Activated naive CD4-positive, alpha-beta T cell treated with anti-CD3 and anti-CD28 coated beads, Interleukin-2, amount 50 U/mL, for 72 hours (primary cell): Measurements from ENCODE around the gene DLGAP1. TPM values are rescaled to one million over a fixed set of nuclear protein-coding genes. Genes with fewer than 3 reads are reported as not detected.
"Not testable (repeated sequence)": the region's sequence is repeated elsewhere in the genome, so short reads cannot be mapped to it uniquely, and the experiment has no call there.

ENCODE experiments used
- ATAC-seq, 2 donors: fragments of 150-1000 bp; cut with Tn5 transposase; 2 replicates each; pipeline ENCODE4 v1.10.0; 2021; ENCODE audit warnings: mild to moderate bottlenecking in 2 of 2, moderate library complexity in 2 of 2
- DNase-seq, 2 donors: peaks; one replicate each; pipeline ENCODE4 v3.0.0; 2021 to 2022; ENCODE audit warnings: low spot score in 2 of 2
- H3K27ac Mint-ChIP-seq, 2 donors: one replicate each; pipeline ENCODE4 v1.8.0; 2022; ENCODE audit warnings: mild to moderate bottlenecking in 2 of 2, mixed read lengths in 2 of 2
- H3K36me3 Mint-ChIP-seq, 2 donors: one replicate each; pipeline ENCODE4 v1.8.0; 2022; ENCODE audit warnings: mixed read lengths in 2 of 2
- H3K9me3 Mint-ChIP-seq, 2 donors: one replicate each; pipeline ENCODE4 v1.8.0; 2022; ENCODE audit warnings: mixed read lengths in 2 of 2
- total RNA-seq, 2 donors: library from RNA; stranded (reverse); gene quantifications; one replicate each; pipeline ENCODE4 v1.2.3, GENCODE V29; 2022

The DLGAP1 gene
- total RNA-seq, 2 donors from 2014 or later = not detected

DNA sequence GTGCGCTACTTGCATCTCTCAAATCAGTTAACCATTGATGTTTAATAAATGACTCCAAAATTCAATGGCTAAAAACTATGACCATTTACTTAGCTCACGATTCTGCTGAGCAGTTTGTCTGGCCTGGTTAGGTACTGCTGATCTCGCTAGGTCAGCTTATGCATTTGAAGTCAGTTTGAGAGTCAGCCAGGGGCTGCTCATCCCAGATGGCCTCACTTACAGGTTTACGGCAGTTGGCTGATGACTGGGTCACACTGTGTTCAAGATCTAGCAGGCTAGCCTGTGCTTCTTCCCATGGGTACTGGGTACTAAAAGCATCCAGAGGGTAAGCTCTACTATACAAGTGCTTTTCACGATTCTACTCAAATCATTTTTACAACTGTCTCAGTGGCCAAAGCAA lies 122.1 kb downstream of the DLGAP1 start:
- no peaks in the 10 kb centered on the region for H3K36me3 Mint-ChIP-seq

DNA sequence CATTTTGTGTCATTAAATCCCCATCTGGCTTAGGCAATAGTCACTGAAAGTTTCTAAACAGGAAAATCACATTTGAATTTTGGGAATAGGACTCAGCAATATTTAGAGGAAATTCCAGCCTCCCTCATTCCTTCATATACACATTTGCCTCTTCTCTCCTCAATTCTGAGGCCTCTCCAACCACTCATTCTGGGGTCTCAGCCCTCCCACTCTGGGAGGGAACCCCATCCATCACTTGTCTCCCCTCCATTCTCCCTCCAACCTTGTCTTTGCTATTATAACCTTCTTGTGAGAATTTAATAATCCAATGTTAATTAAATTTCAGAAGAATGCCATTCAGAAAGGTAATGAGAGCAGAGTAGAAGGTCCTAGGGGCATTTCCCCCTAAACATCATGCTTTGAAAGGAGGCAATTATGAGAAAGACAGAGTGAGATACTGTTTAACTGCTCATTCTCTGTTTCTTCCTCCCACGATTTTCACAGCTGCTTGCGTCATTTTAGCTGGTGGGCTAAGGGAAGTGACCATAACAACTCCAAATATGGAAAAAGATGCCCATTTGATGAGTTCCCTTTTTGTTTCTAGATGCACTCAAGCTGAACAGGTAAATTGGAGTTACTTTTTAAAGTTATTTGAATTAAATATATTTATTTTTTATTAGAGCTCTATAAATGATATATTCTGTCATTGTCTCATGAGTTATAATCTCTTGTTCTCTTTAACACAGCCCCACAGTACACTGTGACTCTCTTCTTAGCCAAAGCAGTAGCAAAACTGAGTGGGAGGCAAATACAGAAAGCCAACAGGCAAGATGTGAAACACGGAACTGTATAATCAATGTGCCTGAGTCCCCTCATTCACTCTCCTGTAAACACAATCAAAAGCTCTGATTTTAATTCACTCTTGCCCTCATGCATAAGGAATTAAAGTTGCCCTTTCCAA lies 135.1 kb downstream of the DLGAP1 start:
- H3K27ac Mint-ChIP-seq = no peak overlapping the region
- no peak for DNase-seq
- peaks cover 5 to 12% of the 10 kb centered on the region in 2 donors for H3K9me3 Mint-ChIP-seq
- no peak for ATAC-seq
- no peaks in the 10 kb centered on the region for H3K36me3 Mint-ChIP-seq

More for the DNA sequence above, 122.1 kb downstream of the DLGAP1 start:
- no peak for ATAC-seq
- H3K9me3 Mint-ChIP-seq = peaks cover 4 to 19% of the 10 kb centered on the region in 2 donors
- no peak for DNase-seq
- H3K27ac Mint-ChIP-seq = no peak overlapping the region

DNA sequence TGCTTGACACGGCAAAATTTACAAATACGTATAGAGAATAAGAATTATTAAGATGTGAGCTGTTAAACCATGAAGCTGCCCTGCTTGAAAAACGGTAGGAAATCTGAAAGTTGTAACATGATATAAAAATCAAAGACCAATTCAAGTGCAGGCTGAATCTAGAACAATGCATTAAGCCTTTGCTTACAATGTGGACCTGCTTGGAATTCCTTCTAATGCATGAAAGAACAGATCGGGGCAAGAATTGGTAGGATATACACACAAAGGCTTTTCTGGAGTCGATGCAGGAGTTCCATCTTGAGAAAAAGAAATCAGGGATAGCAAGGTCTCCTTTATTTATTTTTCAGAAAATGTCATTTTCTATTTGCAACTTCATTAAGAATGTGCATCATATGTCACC lies 136.8 kb downstream of the DLGAP1 start:
- H3K9me3 Mint-ChIP-seq = peaks cover 0 to under 1% of the 10 kb centered on the region in 2 donors
- H3K27ac Mint-ChIP-seq = no peak overlapping the region
- ATAC-seq (no peak), DNase-seq (no peak)
- H3K36me3 Mint-ChIP-seq = no peaks in the 10 kb centered on the region

DNA sequence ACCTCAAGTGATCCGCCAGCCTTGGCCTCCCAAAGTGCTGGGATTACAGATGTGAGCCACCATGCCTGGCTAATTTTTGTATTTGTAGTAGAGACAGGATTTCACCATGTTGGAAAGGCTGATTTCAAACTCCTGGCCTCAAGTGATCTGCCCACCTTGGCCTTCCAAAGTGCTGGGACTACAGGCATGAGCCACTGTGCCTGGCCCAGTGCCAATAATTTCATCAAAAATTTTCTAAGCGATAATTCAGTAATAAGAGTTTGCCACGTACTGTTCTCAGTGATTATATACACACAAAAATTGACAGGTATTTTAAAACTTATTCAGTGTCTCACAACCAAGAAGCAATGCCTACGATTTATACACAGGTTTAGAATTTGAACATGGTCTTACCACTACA lies 143.2 kb downstream of the DLGAP1 start:
- H3K27ac Mint-ChIP-seq, H3K9me3 Mint-ChIP-seq, DNase-seq, H3K36me3 Mint-ChIP-seq, ATAC-seq: not testable (repeated sequence)

DNA sequence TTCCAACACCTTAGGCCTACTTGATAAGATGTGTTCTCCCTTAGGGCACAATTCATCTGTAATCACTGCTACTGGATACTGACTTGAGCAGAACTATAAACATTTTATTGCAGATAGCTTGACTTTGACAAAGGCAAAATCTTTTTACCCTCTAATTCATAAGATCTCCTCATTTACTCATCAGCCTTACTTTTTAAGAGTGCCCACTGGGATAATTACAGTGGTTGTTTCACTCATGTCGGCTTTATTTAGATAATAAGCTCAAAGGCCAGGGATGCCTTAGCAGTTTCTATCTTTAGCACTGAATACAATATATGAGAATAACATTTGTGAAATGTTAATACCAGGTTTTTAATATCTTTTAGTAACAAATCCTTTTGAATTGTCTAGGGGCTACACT lies 144.0 kb downstream of the DLGAP1 start:
- no peak for DNase-seq
- no peaks in the 10 kb centered on the region for H3K9me3 Mint-ChIP-seq
- no peaks in the 10 kb centered on the region for H3K36me3 Mint-ChIP-seq
- ATAC-seq = no peak
- no peak overlapping the region for H3K27ac Mint-ChIP-seq

DNA sequence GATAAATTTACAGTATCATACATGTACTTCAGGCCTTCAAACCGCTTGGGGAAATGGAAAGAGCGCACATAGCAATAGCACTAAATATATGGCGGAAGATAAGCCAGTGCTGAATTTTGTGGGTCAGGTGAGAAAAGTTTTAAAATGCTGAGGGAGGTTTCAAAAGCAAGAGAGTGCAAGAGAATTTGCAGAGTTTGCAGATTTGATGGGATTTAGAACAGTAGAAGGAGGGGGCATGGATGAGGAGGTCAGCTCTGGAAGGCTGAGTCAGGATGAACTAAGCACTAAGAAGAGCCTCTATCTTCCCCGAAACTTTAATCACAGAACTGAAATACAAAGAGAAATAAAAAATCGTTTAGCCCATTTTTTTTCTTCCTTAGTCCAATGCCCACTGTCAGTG lies 145.9 kb downstream of the DLGAP1 start:
- no peak for ATAC-seq
- no peaks in the 10 kb centered on the region for H3K9me3 Mint-ChIP-seq
- no peaks in the 10 kb centered on the region for H3K36me3 Mint-ChIP-seq
- no peak overlapping the region for H3K27ac Mint-ChIP-seq
- no peak for DNase-seq

DNA sequence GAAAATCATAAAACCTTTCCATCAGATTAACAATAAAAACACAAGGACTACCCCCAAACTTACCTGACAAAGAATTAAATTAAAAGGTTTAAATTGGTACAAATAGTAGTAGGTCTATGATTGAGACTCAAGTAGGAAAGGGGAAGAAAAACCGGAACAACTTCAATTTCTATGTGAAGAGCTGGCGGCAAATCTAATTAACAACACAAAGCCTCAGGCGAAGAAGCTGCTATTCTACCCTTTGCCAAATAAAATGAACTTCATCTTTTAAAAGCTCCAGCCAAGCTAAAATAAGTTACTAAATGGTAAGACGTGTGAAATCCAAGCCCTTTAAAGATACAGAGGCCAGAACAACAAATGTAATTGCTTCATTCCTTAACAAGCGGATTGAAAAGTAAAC lies 146.5 kb downstream of the DLGAP1 start:
- no peaks in the 10 kb centered on the region for H3K9me3 Mint-ChIP-seq
- no peak overlapping the region for H3K27ac Mint-ChIP-seq
- DNase-seq (no peak), ATAC-seq (no peak)
- no peaks in the 10 kb centered on the region for H3K36me3 Mint-ChIP-seq

DNA sequence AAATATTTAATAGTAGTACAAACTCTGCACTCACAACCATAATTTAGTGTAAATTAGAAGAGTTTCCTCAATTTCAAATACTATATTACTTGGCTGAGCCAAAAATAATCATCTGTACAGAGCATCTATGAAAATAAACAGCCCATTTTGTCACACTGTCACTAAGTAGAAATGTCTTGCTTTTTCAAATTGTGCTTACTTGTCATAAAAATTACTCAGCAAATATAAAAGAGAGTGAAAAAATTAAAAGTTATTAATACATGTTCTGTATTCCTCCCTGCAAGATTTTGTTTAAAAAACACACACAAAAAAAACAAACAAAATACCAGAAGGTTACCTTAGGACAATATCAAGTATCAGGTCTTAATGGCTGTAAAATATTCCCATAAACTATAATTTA lies 155.7 kb downstream of the DLGAP1 start:
- ATAC-seq = no peak
- no peak for DNase-seq
- Mint-ChIP-seq H3K9me3 (peaks cover 3 to 12% of the 10 kb centered on the region in 2 donors), H3K27ac (no peak overlapping the region), H3K36me3 (no peaks in the 10 kb centered on the region)

DNA sequence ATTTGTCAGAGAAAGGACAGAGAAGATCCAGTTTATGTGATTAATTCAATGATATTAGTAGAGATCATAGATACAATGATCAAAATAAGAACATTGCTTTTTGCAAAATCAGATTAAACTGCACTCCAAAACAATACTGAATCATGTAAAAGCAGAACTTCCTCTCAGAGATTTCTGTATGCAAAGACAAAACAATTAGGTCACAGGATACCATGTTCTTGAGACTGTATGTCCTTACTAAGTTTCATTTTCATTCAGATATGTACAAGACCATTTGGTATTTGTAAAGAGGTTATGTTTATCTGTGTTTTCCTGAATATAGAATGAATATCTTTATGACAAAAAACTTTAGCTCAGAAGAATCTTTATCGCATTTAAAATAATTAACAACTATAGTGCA lies 161.8 kb downstream of the DLGAP1 start:
- Mint-ChIP-seq H3K9me3 (peaks cover 3 to 12% of the 10 kb centered on the region in 2 donors), H3K27ac (no peak overlapping the region), H3K36me3 (no peaks in the 10 kb centered on the region)
- ATAC-seq (no peak), DNase-seq (no peak)

DNA sequence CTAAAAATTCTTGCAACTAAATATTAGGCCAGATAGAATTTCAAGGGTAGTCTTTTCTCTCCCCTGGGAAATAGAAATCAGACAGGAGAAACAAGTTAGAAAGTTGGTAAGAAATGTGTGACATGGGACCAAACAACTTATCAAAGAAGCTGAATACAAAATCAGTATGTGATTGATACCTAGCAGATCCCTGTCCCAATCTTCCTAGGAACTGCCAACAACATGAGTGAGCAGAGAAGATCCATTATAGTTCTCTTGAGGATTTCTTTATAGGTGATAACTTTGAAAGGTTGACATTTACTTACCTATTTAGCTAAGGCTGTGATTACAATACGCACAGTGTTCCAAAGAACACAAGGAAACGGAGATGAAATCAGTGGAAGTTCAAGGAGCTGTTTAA lies 162.4 kb downstream of the DLGAP1 start:
- ATAC-seq = no peak

DNA sequence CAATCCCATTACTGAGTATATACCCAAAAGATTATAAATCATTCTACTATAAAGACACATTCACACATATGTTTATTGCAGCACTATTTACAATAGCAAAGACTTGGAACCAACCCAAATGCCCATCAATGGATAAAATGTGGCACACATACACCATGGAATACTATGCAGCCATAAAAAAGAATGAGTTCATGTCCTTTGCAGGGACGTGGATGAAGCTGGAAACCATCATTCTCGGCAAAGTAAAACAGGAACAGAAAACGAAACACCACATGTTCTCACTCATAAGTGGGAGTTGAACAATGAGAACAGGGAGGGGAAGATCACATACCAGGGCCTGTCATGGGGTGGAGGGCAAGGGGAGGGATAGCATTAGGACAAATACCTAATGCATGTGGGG lies 167.8 kb downstream of the DLGAP1 start:
- not testable (repeated sequence) for H3K27ac Mint-ChIP-seq, ATAC-seq

More for the DNA sequence above, 162.4 kb downstream of the DLGAP1 start:
- H3K9me3 Mint-ChIP-seq = peaks cover 1 to 10% of the 10 kb centered on the region in 2 donors
- H3K27ac Mint-ChIP-seq = no peak overlapping the region
- H3K36me3 Mint-ChIP-seq = no peaks in the 10 kb centered on the region
- DNase-seq = no peak

DNA sequence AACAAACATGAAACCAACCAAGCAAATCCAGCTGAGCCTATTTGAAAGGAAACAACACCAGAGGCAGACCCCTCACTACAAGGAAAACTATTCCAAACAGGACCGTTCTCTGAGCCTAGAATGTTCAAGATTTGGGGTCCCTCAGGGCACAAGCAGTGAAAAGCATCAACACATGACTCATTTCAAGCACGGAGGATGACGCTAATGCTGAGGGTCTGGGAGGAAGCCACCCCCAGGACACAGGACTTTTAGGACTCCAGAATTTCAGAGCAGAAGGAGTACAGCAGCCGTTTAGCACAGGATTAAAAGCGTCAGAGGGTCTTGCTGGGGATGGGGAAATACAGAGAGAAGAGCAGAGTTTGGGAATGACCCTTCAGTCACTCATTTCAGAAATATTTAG lies 168.9 kb downstream of the DLGAP1 start:
- H3K36me3 Mint-ChIP-seq = no peaks in the 10 kb centered on the region
- H3K27ac Mint-ChIP-seq = no peak overlapping the region
- no peak for DNase-seq
- H3K9me3 Mint-ChIP-seq = peaks cover 0 to 11% of the 10 kb centered on the region in 2 donors
- ATAC-seq = no peak

More for the DNA sequence above, 167.8 kb downstream of the DLGAP1 start:
- H3K9me3 Mint-ChIP-seq = peaks cover 0 to 11% of the 10 kb centered on the region in 2 donors
- DNase-seq, H3K36me3 Mint-ChIP-seq: not testable (repeated sequence)

DNA sequence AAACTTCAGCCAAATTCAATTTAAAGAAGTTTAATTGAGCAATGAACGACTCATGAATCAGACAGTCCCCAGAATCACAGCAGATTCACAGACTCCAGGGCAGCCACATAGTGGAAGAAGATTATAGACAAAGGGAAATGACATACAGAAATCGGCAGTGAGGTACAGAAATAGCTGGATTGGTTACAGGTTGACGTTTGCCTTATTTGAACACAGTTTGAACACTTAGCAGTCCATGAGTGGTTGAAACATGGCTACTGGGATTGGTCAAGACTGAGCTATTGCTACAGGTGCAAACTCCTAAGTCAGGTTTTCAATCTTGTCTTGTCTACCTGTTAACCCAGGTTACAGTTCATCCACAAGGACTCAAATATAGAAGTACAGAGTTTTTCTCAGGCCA lies 169.6 kb downstream of the DLGAP1 start:
- DNase-seq (no peak), ATAC-seq (no peak)
- H3K9me3 Mint-ChIP-seq = peaks cover 0 to 11% of the 10 kb centered on the region in 2 donors
- no peaks in the 10 kb centered on the region for H3K36me3 Mint-ChIP-seq
- no peak overlapping the region for H3K27ac Mint-ChIP-seq

DNA sequence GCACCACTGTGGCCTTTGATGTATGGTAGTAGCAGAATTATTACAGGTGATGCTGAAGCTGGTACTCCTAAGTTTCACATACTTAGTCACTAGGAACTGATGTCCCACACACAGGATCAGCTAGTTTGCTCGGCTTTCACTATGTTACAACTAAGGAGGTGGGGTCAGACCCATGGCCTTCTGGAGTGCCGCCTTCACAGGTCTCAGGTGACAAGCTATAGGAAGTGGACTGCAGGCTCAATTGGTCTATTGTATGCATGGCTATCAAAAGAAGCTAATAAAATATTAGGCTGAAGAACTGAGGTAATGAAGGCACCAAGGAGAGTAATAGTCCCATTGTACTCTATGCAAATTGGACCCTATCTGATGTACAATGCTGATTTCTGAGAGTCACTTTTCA lies 170.6 kb downstream of the DLGAP1 start:
- H3K9me3 Mint-ChIP-seq = peaks cover 0 to 11% of the 10 kb centered on the region in 2 donors
- H3K36me3 Mint-ChIP-seq = no peaks in the 10 kb centered on the region

DNA sequence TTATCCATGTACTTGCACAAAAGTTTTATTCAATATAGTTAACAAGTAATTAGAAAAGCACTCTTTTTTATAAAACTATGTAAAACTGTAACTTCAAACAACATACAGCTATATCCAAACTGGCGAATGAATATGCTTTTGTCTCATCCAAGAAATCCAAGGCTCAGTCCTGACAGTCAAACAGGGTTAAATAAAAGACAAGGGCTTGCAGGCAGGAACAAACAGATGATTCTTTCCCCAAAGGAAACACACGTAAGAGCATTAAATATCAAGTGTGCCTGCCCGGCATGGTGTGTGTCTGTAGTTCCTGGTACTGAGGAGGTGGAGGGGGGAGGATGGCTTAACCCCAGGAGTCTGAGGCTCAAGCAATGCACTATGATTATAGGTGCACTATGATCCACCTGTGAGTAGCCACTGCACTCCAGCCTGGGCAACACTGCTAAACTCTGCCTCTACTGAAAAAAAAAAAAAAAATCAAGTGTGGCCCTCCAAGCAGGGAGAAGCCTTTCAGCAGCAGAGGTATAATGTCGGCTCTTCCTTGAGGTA lies 171.3 kb downstream of the DLGAP1 start:
- ATAC-seq (no peak), DNase-seq (no peak)
- H3K9me3 Mint-ChIP-seq = peaks cover 0 to 11% of the 10 kb centered on the region in 2 donors
- no peaks in the 10 kb centered on the region for H3K36me3 Mint-ChIP-seq
- no peak overlapping the region for H3K27ac Mint-ChIP-seq

More for the DNA sequence above, 170.6 kb downstream of the DLGAP1 start:
- ATAC-seq = no peak
- H3K27ac Mint-ChIP-seq = no peak overlapping the region
- no peak for DNase-seq

DNA sequence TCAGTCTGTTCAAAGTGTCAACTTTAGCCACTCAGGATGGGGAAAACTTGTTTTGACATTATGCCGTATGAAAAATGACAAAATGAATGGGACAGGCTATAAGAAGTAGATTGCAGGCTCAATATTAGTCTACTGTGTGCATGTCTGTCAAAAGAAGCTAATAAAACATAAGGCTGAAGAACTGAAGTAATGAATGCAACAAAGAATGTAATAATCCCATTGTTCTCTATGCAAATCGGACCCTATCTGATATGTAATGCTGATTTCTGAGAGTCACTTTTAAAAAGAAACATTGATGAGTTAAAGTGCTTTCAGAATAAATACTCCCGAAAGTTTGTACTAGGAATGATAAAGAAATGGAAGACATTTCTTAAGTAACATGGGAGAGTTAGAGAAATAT lies 172.2 kb downstream of the DLGAP1 start:
- Mint-ChIP-seq H3K9me3 (peaks cover 0 to 11% of the 10 kb centered on the region in 2 donors), H3K36me3 (no peaks in the 10 kb centered on the region)

DNA sequence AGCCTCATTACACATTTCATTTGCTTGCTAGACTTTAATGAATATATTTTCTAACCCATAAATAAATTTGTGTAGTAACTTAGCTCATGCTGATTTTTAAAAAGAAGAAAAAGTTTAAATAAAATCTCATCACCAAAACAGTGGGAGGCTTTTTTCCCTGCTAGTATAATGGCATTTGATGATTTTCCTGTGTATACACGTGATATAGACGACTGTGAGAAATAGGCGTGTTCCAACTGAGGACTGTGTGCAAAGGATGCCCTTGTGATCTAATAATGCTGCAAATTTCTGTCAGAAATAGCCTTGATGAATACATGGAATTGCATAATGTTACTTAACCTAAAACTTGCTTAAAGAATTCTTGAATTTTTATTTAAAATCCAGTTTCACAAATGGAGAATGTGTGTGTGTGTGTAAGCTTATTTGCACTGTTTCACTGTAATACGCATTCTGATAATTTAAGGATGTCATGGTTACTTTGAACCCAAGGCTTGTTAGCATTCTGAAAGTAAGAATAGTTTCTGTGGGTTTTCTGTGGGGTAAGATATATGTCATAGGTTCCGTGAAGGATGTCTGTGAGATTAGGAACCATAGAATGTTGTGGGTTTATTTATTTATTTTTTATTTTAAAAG lies 178.0 kb downstream of the DLGAP1 start:
- H3K9me3 Mint-ChIP-seq = no peaks in the 10 kb centered on the region
- ATAC-seq = no peak
- no peak for DNase-seq

More for the DNA sequence above, 172.2 kb downstream of the DLGAP1 start:
- ATAC-seq (no peak), DNase-seq (no peak)
- no peak overlapping the region for H3K27ac Mint-ChIP-seq

More for the DNA sequence above, 178.0 kb downstream of the DLGAP1 start:
- Mint-ChIP-seq H3K36me3 (no peaks in the 10 kb centered on the region), H3K27ac (no peak overlapping the region)
